MCF 10A (cell line): Measurements from ENCODE around the gene ACTN4. TPM values are rescaled to one million over a fixed set of nuclear protein-coding genes. Genes with fewer than 3 reads are reported as not detected.

ENCODE experiments used
- BruUV-seq: library from RNA; stranded (reverse); fragments of 400-500 nt; replicated peaks from 2 replicates; lab custom pipeline; 2021; lab: Mats Ljungman, UMichigan
- CTCF ChIA-PET: fragments of 300-600 bp; sonication (Branson Sonifier 250); formaldehyde crosslinking; extraction: SDS; loops from one replicate; lab custom pipeline; 2021; ENCODE audit warnings: antibody characterized with exemption, inconsistent platforms; lab: Yijun Ruan, JAX
- POLR2A ChIA-PET: fragments of 300-600, 350-650 bp; sonication (Branson Sonifier 250); formaldehyde crosslinking; extraction: SDS; loops from one replicate; lab custom pipeline; 2020; ENCODE audit warnings: antibody characterized with exemption, inconsistent platforms; lab: Yijun Ruan, JAX
- DNase-seq: peaks from one replicate; pipeline ENCODE4 v3.0.0-alpha.2; 2018; ENCODE audit not compliant: unreplicated experiment
- H3K27ac Mint-ChIP-seq: one replicate; pipeline ENCODE4 v1.8.0; 2022; ENCODE audit warnings: mild to moderate bottlenecking, low read depth, mixed read lengths; ENCODE audit not compliant: unreplicated experiment
- H3K27me3 Mint-ChIP-seq: one replicate; pipeline ENCODE4 v1.8.0; 2022; ENCODE audit warnings: mixed read lengths; ENCODE audit not compliant: insufficient read depth, unreplicated experiment
- H3K36me3 Mint-ChIP-seq: one replicate; pipeline ENCODE4 v1.8.0; 2022; ENCODE audit warnings: mild to moderate bottlenecking, moderate library complexity, mixed read lengths; ENCODE audit not compliant: insufficient read depth, unreplicated experiment
- H3K4me1 Mint-ChIP-seq: one replicate; pipeline ENCODE4 v1.8.0; 2022; ENCODE audit warnings: mixed read lengths; ENCODE audit not compliant: insufficient read depth, unreplicated experiment
- H3K4me3 Mint-ChIP-seq: one replicate; pipeline ENCODE4 v1.8.0; 2022; ENCODE audit warnings: mild to moderate bottlenecking, moderate library complexity, mixed read lengths; ENCODE audit not compliant: unreplicated experiment
- H3K9me3 Mint-ChIP-seq: one replicate; pipeline ENCODE4 v1.8.0; 2022; ENCODE audit warnings: mixed read lengths; ENCODE audit not compliant: unreplicated experiment
- CTCF ChIP-seq: fragments of 200-600 bp; IDR thresholded peaks from one replicate; pipeline ENCODE4 v1.8.0; 2022; ENCODE audit warnings: antibody characterized with exemption, mild to moderate bottlenecking; ENCODE audit not compliant: unreplicated experiment
- intact Hi-C: fragments of 100-400 bp; cut with micrococcal nuclease; formaldehyde crosslinking; loops from 2 replicates; pipeline ENCODE4 v1.14.1; 2022
- total RNA-seq: library from RNA; stranded (reverse); gene quantifications from 2 replicates; pipeline ENCODE4 v1.2.3, GENCODE V29; 2022

The ACTN4 gene
- total RNA-seq, 1 experiment from 2014 or later, result 300 TPM

- ChIA-PET POLR2A (interaction anchor here (0.6 to 15.0 kb wide), 14 partner anchors 8 to 296 kb away, joined by 3 to 521 read pairs (median 6); partner anchors contain the start of genes ACTN4, ECH1, HNRNPL and SPRED3), CTCF (interaction anchor here (0.6 to 2.6 kb wide), 4 partner anchors 25 to 198 kb away, joined by 3 to 17 read pairs (median 4); no protein-coding TSS in a partner anchor)
- no TSS peak for BruUV-seq
- Mint-ChIP-seq H3K4me3 (peak overlapping the region; percentile 48), H3K36me3 (peaks cover 43% of the 10 kb centered on the region), H3K27ac (peak overlapping the region; percentile 98), H3K9me3 (no peaks in the 10 kb centered on the region), H3K27me3 (no peaks in the 10 kb centered on the region), H3K4me1 (peaks cover 75% of the 10 kb centered on the region)
- no peak for TF ChIP-seq CTCF
- intact Hi-C loops, result loop anchor here (1.0 to 2.0 kb wide), 2 partner anchors 26 to 33 kb away; no protein-coding TSS in a partner anchor
- DNase-seq, result peak; percentile 100
These were observed 36.8 kb downstream of the ACTN4 start for GRCh38 chr19:38684078-38684861.

DNA sequence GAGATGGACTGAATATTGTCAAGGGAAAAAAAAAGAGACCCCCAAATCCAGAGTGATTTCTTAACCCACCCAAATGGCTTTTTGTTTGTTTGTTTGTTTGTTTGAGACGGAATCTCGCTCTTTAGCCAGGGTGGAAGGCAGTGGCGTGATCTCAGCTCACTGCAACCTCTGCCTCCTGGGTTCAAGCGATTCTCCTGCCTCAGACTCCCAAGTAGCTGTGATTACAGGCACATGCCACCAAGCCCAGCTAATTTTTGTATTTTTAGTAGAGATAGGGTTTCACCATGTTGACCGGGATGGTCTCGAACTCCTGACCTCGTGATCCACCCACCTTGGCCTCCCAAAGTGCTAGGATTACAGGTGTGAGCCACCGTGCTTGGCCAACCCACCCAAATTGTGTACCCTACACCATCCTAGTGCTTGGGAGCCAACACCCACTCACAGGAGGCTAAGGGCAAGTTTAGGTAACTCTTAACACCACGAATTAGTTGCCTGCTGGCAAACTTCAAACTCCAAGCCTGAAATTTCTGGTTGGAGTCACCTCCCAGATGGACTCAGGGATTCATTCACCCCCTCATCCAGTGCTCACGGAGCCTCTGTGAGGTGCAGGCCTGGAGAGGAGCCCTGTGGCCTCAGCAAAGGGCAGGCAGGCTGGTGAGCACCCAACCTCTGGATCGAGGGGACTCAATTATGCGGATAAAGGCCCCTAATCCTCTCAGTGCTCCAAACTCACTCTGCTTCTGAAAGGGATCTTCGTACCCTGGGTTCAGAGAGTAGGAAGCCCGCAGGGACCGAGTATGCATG lies 37.6 kb downstream of the ACTN4 start:
- BruUV-seq, result TSS peak; percentile 89

DNA sequence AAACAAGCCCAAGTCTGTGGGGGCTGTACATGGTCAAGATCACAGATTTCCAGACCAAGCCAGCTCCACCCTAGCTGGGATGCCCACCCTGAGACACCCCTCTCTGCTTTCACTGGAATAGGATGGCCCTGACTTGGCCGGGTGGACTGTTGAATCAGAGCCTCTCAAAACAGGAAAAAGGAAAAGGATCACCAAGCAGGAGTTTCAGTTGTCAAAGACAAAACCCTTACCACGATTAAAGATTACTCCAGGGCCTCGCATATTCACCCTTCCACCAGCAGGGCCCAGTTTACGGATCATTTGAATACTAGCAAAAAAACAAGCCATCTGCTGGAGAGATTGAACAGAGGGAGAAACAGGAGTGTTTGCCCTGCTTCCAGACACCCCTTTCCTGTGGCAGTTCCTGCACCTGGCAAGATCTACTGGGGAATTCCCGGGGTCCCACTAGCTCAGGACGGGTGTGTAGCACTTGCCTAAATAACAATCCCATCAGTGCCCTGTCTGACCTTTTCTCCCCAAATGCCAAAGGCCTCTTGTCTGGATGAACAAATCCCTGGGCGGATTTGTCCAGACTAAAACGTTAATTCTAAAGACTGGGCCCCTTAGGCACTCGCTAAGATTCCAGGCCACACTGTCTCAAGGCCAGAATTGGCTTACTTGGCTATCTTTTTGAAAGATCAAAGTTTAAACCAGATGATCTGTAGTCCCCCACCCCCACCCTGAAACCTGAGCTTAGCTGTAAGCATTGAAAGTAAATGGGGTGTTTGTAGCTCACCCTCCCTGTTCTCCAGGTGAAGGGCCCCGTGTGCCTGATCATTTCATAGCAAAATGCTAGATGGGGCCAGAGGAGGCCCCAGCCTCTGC lies 38.4 kb downstream of the ACTN4 start:
- Mint-ChIP-seq H3K4me3 (peak overlapping the region; percentile 19), H3K36me3 (peaks cover 35% of the 10 kb centered on the region), H3K27ac (peak overlapping the region; percentile 98), H3K9me3 (no peaks in the 10 kb centered on the region), H3K27me3 (no peaks in the 10 kb centered on the region), H3K4me1 (peaks cover 70% of the 10 kb centered on the region)
- intact Hi-C loops, result loop anchor here (2.0 kb wide), 1 partner anchor 35 kb away; no protein-coding TSS in a partner anchor
- peak; percentile 37 for TF ChIP-seq CTCF
- BruUV-seq, result no TSS peak
- POLR2A ChIA-PET, result interaction anchor here (0.7 to 15.0 kb wide), 5 partner anchors 15 to 149 kb away, joined by 3 to 521 read pairs (median 4); partner anchors contain the start of genes ACTN4 and ECH1
- DNase-seq, result peak; percentile 79
- CTCF ChIA-PET, result interaction anchor here (0.6 to 2.6 kb wide), 9 partner anchors 14 to 699 kb away, joined by 3 to 17 read pairs (median 3); no protein-coding TSS in a partner anchor

More for the DNA sequence above, 37.6 kb downstream of the ACTN4 start:
- H3K4me1 Mint-ChIP-seq, result peaks cover 74% of the 10 kb centered on the region
- no peaks in the 10 kb centered on the region for H3K9me3 Mint-ChIP-seq
- peak overlapping the region; percentile 98 for H3K27ac Mint-ChIP-seq
- no peaks in the 10 kb centered on the region for H3K27me3 Mint-ChIP-seq
- DNase-seq, result no peak
- POLR2A ChIA-PET, result interaction anchor here (0.7 to 15.0 kb wide), 4 partner anchors 11 to 159 kb away, joined by 3 to 521 read pairs (median 4); partner anchors contain the start of gene ACTN4
- peaks cover 37% of the 10 kb centered on the region for H3K36me3 Mint-ChIP-seq
- intact Hi-C loops, result loop anchor here (1.0 to 2.0 kb wide), 2 partner anchors 27 to 34 kb away; no protein-coding TSS in a partner anchor
- CTCF ChIA-PET, result interaction anchor here (0.8 to 2.6 kb wide), 4 partner anchors 15 to 128 kb away, joined by 4 to 17 read pairs (median 4); no protein-coding TSS in a partner anchor
- no peak for TF ChIP-seq CTCF
- peak overlapping the region; percentile 48 for H3K4me3 Mint-ChIP-seq
